Vagina (tissue), 2 donors: ENCODE results near the gene TLR1. TPM values are rescaled to one million over a fixed set of nuclear protein-coding genes. Genes with fewer than 3 reads are reported as not detected.
"Not testable (repeated sequence)": the region's sequence is repeated elsewhere in the genome, so short reads cannot be mapped to it uniquely, and the experiment has no call there.

Experiments used
- DNase-seq, 2 donors: peaks; one replicate each; pipeline ENCODE4 v3.0.0-alpha.2; 2017; ENCODE audit errors: extremely low spot score in 2 of 2
- H3K27ac ChIP-seq: fragments of 200-600 bp; sonication (generic); one replicate; pipeline ENCODE4 v1.5.1; 2019
- H3K27me3 ChIP-seq: fragments of 200-600 bp; sonication (generic); one replicate; pipeline ENCODE4 v1.5.1; 2019
- H3K36me3 ChIP-seq, 2 donors: fragments of 200-600 bp; sonication (generic); one replicate each; pipeline ENCODE4 v1.5.1; 2017 to 2019
- H3K4me1 ChIP-seq: fragments of 200-600 bp; sonication (generic); one replicate; pipeline ENCODE4 v1.5.1; 2019
- H3K4me3 ChIP-seq, 2 donors: fragments of 200-600 bp; sonication (generic); 1 replicate in 1 of 2; 2 replicates in 1 of 2; pipeline ENCODE4 v1.5.1; 2016 to 2019
- H3K9me3 ChIP-seq: fragments of 200-600 bp; sonication (generic); one replicate; pipeline ENCODE4 v1.5.1; 2019
- POLR2A ChIP-seq, 2 donors: fragments of 450-650 bp; IDR thresholded peaks; one replicate each; pipeline ENCODE4 v1.6.1; 2017; ENCODE audit warnings: antibody characterized with exemption in 2 of 2, mild to moderate bottlenecking in 2 of 2, moderate library complexity in 2 of 2
- POLR2AphosphoS5 ChIP-seq, 2 donors: sonication (generic); formaldehyde crosslinking; IDR thresholded peaks; one replicate each; pipeline ENCODE4 v1.9.0; 2017; ENCODE audit warnings: antibody characterized with exemption in 2 of 2, mild to moderate bottlenecking in 2 of 2, low read depth in 1 of 2; ENCODE audit not compliant: insufficient read depth in 1 of 2
- intact Hi-C: fragments of 100-400 bp; cut with DNase I; formaldehyde crosslinking; loops from one replicate; pipeline ENCODE4 v1.15.1; 2023
- total RNA-seq: library from RNA; depleted of rRNA; stranded (reverse); fragments of >200 nt; gene quantifications from one replicate; pipeline ENCODE4 v1.2.3, GENCODE V29; 2016
- TF ChIP-seq, protein P1 (sequence below), 3 experiments: fragments of 450-650 bp in 2 of 3; fragments of 200-600 bp in 1 of 3; sonication (generic) in 1 of 3; IDR thresholded peaks; one replicate each; pipeline ENCODE4 v1.5.1; 2017 to 2019; ENCODE audit warnings: antibody characterized with exemption in 3 of 3, mild to moderate bottlenecking in 2 of 3, moderate library complexity in 2 of 3

The TLR1 gene
- total RNA-seq, 1 donor from 2014 or later: 10.3 TPM

DNA sequence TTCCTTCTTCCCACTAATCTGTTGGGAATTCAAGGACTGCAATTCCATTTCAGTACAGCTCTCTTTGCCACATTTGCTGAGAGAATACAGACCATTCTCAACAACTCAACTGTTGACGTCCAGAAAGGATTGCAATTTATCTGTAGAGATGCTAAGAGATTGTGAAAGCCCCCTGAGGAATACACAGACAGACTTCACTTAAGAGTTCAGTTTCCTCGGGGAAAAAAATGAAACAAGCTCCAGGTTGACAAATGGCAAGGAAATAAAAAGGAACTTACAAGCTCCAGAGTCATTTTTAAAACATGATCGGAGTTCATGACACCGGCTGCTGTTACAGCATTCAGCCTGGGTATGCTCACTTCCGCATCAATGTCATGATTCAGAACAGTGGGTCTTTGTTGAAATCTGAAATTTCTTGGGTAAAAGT lies 35.6 kb downstream of the TLR1 start:
- no peaks in the 10 kb centered on the region for H3K36me3 ChIP-seq
- H3K4me3 ChIP-seq: no peak overlapping the region
- TF ChIP-seq POLR2AphosphoS5 (IDR thresholded peaks at IDR 0.05; ENCODE audit: insufficient read depth in 1 of 2, low read depth in 1 of 2) (no peak), POLR2A (IDR thresholded peaks at IDR 0.05) (no peak)
- TF ChIP-seq, protein P1, sequence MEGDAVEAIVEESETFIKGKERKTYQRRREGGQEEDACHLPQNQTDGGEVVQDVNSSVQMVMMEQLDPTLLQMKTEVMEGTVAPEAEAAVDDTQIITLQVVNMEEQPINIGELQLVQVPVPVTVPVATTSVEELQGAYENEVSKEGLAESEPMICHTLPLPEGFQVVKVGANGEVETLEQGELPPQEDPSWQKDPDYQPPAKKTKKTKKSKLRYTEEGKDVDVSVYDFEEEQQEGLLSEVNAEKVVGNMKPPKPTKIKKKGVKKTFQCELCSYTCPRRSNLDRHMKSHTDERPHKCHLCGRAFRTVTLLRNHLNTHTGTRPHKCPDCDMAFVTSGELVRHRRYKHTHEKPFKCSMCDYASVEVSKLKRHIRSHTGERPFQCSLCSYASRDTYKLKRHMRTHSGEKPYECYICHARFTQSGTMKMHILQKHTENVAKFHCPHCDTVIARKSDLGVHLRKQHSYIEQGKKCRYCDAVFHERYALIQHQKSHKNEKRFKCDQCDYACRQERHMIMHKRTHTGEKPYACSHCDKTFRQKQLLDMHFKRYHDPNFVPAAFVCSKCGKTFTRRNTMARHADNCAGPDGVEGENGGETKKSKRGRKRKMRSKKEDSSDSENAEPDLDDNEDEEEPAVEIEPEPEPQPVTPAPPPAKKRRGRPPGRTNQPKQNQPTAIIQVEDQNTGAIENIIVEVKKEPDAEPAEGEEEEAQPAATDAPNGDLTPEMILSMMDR (IDR thresholded peaks at IDR 0.05): no peak
- intact Hi-C loops: no loop called here
- H3K27ac ChIP-seq: no peak overlapping the region
- DNase-seq: no peak
- H3K4me1 ChIP-seq: no peaks in the 10 kb centered on the region
- H3K27me3 ChIP-seq: no peaks in the 10 kb centered on the region
- no peaks in the 10 kb centered on the region for H3K9me3 ChIP-seq

DNA sequence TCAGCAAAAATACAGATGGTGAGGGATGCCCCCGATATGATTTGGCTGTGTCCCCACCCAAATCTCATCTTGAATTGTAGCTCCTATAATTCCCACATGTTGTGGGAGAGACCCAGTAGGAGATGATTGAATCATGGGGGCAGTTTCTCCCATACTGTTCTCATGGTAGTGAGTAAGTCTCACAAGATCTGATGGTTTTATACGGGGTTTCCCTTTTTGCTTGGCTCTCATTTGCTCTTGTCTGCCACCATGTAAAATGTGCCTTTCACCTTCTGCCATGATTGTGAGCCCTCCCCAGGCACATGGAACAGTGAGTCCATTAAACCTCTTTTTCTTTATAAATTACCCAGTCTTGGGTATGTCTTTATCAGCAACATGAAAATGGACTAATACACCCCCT lies 37.7 kb downstream of the TLR1 start:
- H3K36me3 ChIP-seq, H3K27ac ChIP-seq, H3K9me3 ChIP-seq, intact Hi-C loops, H3K4me3 ChIP-seq, H3K4me1 ChIP-seq, DNase-seq, H3K27me3 ChIP-seq: not testable (repeated sequence)

DNA sequence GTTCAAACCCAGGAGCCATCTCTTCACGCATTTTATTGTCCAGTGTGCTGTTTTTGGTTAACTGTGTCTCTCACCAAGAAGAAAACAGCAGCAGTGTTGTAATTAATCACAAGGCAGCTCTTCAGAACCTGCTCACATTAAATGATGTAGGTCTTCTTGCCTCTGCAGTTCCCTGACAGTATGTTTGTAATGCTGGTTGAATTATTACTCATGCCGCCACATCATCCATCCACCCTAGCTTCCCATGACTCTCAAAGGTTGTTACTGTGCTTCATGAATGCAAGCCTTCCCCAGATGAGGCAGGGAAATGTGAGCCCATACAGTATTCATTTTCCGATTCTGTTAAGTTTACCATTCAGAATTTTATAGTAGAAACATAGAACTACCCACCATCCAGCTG lies 39.2 kb downstream of the TLR1 start:
- no peaks in the 10 kb centered on the region for H3K36me3 ChIP-seq
- H3K9me3 ChIP-seq: no peaks in the 10 kb centered on the region
- no peak for DNase-seq
- H3K27me3 ChIP-seq: no peaks in the 10 kb centered on the region
- intact Hi-C loops: no loop called here
- no peak overlapping the region for H3K4me3 ChIP-seq
- TF ChIP-seq POLR2AphosphoS5 (IDR thresholded peaks at IDR 0.05; ENCODE audit: insufficient read depth in 1 of 2, low read depth in 1 of 2): no peak
- TF ChIP-seq, protein P1 (IDR thresholded peaks at IDR 0.05): no peak
- no peak for TF ChIP-seq POLR2A (IDR thresholded peaks at IDR 0.05)
- H3K27ac ChIP-seq: no peak overlapping the region
- no peaks in the 10 kb centered on the region for H3K4me1 ChIP-seq

DNA sequence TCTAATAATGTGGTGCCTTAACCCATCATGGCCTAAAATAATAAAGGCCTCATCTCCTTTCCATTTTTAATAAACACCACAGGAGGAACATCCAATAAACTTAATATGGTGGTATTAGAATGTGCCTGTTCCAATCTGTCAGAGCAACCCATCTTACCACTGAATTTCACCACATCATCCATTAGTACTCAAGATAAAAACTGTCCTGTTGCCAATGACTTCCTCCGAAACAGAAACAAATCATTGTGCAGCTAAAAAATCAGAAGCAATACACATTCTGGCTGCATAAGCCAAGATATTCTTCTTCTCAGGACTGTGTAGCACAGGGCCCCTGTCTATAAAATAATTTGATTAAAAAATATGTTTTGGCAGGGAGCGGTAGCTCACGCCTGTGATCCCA lies 40.3 kb downstream of the TLR1 start:
- intact Hi-C loops: no loop called here
- Histone ChIP-seq H3K27me3 (no peaks in the 10 kb centered on the region), H3K4me3 (no peak overlapping the region), H3K27ac (no peak overlapping the region), H3K9me3 (no peaks in the 10 kb centered on the region), H3K4me1 (no peaks in the 10 kb centered on the region), H3K36me3 (no peaks in the 10 kb centered on the region)
- DNase-seq: no peak
- TF ChIP-seq, protein P1 (IDR thresholded peaks at IDR 0.05): no peak
- TF ChIP-seq POLR2AphosphoS5 (IDR thresholded peaks at IDR 0.05; ENCODE audit: insufficient read depth in 1 of 2, low read depth in 1 of 2) (no peak), POLR2A (IDR thresholded peaks at IDR 0.05) (no peak)

DNA sequence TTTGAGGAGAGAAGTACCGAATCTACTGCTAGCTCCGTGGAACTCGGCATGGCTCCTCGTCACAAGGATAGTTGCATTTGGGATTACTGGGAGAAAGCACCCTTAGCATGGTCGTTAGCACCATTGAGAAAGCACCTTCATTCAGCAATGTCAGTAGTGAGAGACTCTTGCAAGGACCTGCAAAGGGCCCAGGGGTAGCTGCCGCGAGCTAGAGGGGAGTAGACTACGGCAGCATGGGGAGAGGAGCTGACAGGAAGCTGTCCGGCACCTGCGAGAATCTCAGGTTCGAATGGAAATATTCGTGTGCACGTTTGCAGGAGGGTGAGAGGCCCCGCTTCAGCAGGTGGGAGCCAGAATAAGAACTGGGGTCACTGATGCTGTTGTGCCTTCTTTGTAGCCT lies 42.0 kb downstream of the TLR1 start:
- no peaks in the 10 kb centered on the region for H3K4me1 ChIP-seq
- no peak overlapping the region for H3K27ac ChIP-seq
- no peak for DNase-seq
- H3K4me3 ChIP-seq: no peak overlapping the region
- H3K9me3 ChIP-seq: no peaks in the 10 kb centered on the region
- H3K36me3 ChIP-seq: no peaks in the 10 kb centered on the region
- H3K27me3 ChIP-seq: no peaks in the 10 kb centered on the region
- intact Hi-C loops: no loop called here
- TF ChIP-seq POLR2A (IDR thresholded peaks at IDR 0.05) (no peak), POLR2AphosphoS5 (IDR thresholded peaks at IDR 0.05; ENCODE audit: insufficient read depth in 1 of 2, low read depth in 1 of 2) (no peak)
- TF ChIP-seq, protein P1 (IDR thresholded peaks at IDR 0.05): no peak

DNA sequence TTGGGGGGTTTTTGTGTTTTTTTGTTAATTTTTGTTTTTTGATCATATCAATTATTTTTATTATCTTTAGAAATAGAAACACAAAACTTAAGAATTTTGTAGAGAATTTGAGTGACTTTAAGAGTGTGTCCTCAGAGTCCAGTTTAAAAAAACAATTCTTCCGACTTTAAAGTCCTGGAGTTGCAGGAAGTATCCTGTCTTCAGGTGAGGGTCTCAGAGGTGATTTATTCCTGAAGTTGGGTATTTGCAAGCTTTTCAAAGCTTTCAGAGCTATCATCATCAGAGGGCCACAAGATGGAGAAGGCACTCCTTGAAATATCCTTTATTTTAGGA lies 44.8 kb downstream of the TLR1 start:
- TF ChIP-seq, protein P1 (IDR thresholded peaks at IDR 0.05): no peak
- TF ChIP-seq POLR2A (IDR thresholded peaks at IDR 0.05): no peak
- TF ChIP-seq POLR2AphosphoS5 (IDR thresholded peaks at IDR 0.05; ENCODE audit: insufficient read depth in 1 of 2, low read depth in 1 of 2): no peak
- no peaks in the 10 kb centered on the region for H3K36me3 ChIP-seq
- H3K27ac ChIP-seq: no peak overlapping the region
- no peaks in the 10 kb centered on the region for H3K9me3 ChIP-seq
- H3K27me3 ChIP-seq: no peaks in the 10 kb centered on the region
- no peak for DNase-seq
- H3K4me1 ChIP-seq: no peaks in the 10 kb centered on the region
- no peak overlapping the region for H3K4me3 ChIP-seq
- intact Hi-C loops: no loop called here
